Brain microvascular endothelial cell (primary cell): ENCODE data around the gene COPS6.

Experiments
- DNase-seq: peaks from one replicate; pipeline ENCODE4 v3.0.0-alpha.2; 2020
- H3K27ac ChIP-seq: fragments of 250-450 bp; sonication (Bioruptor Pico); 2 replicates; pipeline ENCODE4 v1.5.1; 2020; ENCODE audit warnings: mild to moderate bottlenecking, moderate library complexity
- H3K27me3 ChIP-seq: fragments of 250-450 bp; sonication (Bioruptor Pico); replicated peaks from 2 replicates; pipeline ENCODE4 v1.5.1; 2020; ENCODE audit warnings: mild to moderate bottlenecking
- H3K36me3 ChIP-seq: fragments of 250-450 bp; sonication (Bioruptor Pico); replicated peaks from 2 replicates; pipeline ENCODE4 v1.5.1; 2020; ENCODE audit warnings: mild to moderate bottlenecking
- H3K4me3 ChIP-seq: 2 replicates; pipeline ENCODE4 v1.5.1; 2011; ENCODE audit warnings: low read depth, mild to moderate bottlenecking, control low read depth, low read length, moderate library complexity
- in situ Hi-C: cut with HindIII; loops from 2 replicates; pipeline ENCODE4 v1.10.0; 2017; ENCODE audit warnings: low sequenced_read_pairs, low pct_ligation_motif_present
- TF ChIP-seq, protein P1 (sequence below): IDR thresholded peaks from 2 replicates; pipeline ENCODE4 v1.5.1; 2011; ENCODE audit warnings: low read depth, mild to moderate bottlenecking, moderate library complexity, low read length, control low read depth, inconsistent platforms; ENCODE audit errors: missing control alignments

COPS6 gene

DNA sequence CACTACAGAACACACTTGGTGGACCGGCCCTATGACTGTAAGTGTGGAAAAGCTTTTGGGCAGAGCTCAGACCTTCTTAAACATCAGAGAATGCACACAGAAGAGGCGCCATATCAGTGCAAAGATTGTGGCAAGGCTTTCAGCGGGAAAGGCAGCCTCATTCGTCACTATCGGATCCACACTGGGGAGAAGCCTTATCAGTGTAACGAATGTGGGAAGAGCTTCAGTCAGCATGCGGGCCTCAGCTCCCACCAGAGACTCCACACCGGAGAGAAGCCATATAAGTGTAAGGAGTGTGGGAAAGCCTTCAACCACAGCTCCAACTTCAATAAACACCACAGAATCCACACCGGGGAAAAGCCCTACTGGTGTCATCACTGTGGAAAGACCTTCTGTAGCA, 24.6 kb upstream of the COPS6 start:
- Histone ChIP-seq H3K27ac (no peak overlapping the region), H3K4me3 (no peak overlapping the region), H3K36me3 (peaks cover 39% of the 10 kb centered on the region), H3K27me3 (no peaks in the 10 kb centered on the region)
- DNase-seq, result no peak
- TF ChIP-seq, protein P1, sequence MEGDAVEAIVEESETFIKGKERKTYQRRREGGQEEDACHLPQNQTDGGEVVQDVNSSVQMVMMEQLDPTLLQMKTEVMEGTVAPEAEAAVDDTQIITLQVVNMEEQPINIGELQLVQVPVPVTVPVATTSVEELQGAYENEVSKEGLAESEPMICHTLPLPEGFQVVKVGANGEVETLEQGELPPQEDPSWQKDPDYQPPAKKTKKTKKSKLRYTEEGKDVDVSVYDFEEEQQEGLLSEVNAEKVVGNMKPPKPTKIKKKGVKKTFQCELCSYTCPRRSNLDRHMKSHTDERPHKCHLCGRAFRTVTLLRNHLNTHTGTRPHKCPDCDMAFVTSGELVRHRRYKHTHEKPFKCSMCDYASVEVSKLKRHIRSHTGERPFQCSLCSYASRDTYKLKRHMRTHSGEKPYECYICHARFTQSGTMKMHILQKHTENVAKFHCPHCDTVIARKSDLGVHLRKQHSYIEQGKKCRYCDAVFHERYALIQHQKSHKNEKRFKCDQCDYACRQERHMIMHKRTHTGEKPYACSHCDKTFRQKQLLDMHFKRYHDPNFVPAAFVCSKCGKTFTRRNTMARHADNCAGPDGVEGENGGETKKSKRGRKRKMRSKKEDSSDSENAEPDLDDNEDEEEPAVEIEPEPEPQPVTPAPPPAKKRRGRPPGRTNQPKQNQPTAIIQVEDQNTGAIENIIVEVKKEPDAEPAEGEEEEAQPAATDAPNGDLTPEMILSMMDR, result no peak
- in situ Hi-C loops, result no loop called here

DNA sequence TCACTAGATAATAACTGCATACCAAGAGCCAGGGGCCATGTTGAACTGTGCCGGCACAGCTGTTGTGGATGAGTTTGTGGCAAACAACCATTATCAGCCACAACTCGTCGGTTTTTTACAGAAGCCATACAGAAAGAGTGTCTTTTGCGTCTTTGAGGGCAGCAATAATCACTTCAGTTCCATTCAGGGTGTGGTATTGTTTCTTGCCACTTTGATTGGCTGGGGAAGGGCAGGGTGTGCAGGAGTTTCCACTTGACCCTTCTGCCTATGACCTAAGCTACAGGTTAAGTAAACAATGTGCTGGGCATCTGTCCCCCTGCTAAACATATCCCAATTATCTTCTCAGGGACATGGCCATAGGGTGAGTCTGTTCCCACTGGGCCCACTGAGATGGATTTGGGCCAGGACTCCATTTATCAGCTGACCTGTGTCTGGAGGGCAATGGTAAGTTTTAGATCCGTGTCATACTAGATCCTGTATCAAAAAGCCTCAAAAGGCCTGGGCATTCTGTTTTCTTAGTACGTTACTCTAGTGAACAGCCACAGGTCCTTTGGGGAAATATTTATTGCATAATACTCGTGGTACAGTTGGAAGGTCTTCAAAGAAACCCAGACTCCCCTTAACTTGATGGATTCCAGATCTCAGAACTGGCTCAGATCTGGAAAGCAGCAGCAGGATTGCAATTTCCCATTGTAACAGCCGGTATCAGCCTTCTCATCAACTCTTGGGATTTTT, 23.1 kb upstream of the COPS6 start:
- Histone ChIP-seq H3K27ac (no peak overlapping the region), H3K4me3 (no peak overlapping the region), H3K27me3 (no peaks in the 10 kb centered on the region), H3K36me3 (peaks cover 46% of the 10 kb centered on the region)
- TF ChIP-seq, protein P1, result no peak
- no peak for DNase-seq
- in situ Hi-C loops, result no loop called here

DNA sequence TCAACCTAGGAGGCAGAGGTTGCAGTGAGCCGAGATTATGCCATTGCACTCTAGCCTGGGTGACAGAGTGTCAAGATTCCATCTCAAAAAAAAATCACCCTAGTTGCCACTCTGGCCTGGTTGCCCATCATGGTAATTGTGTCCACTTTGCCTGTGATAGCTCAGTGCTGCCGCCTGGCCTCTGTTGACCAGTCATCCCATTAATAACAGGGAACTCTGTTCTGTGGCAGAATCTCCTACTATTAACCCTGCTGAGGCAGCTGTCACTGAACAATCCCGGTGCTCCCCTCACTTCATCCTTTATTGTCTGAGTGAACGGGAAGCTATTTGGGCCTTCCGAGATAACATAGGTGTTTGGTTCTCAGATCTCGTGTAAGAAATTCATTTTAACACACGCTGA, 21.8 kb upstream of the COPS6 start:
- Histone ChIP-seq H3K27ac (no peak overlapping the region), H3K36me3 (peaks cover 57% of the 10 kb centered on the region), H3K4me3 (no peak overlapping the region), H3K27me3 (no peaks in the 10 kb centered on the region)
- TF ChIP-seq, protein P1, result no peak
- in situ Hi-C loops, result no loop called here
- DNase-seq, result no peak

- Histone ChIP-seq H3K27me3 (no peaks in the 10 kb centered on the region), H3K36me3 (peaks cover 71% of the 10 kb centered on the region), H3K27ac (no peak overlapping the region), H3K4me3 (no peak overlapping the region)
- TF ChIP-seq, protein P1, result no peak
- in situ Hi-C loops, result no loop called here
- DNase-seq, result no peak
Observed at GRCh38 chr7:100069991-100070390, 18.8 kb upstream of the COPS6 start.

GRCh38 chr7:100071018-100071723, 17.6 kb upstream of the COPS6 start:
- Histone ChIP-seq H3K27ac (no peak overlapping the region), H3K4me3 (no peak overlapping the region), H3K27me3 (no peaks in the 10 kb centered on the region), H3K36me3 (peaks cover 78% of the 10 kb centered on the region)
- TF ChIP-seq, protein P1, result no peak
- in situ Hi-C loops, result no loop called here
- no peak for DNase-seq
